AG04450 (cell line): ENCODE measurements around the gene CCDC167. TPM values are rescaled to one million over a fixed set of nuclear protein-coding genes. Genes with fewer than 3 reads are reported as not detected.

Experiments
- CTCF ChIA-PET: fragments of 300-600, 350-600 bp; formaldehyde crosslinking; extraction: SDS; loops from one replicate; lab custom pipeline; 2022; ENCODE audit warnings: antibody characterized with exemption, inconsistent platforms; lab: Charles Lee
- POLR2A ChIA-PET: fragments of 350-600 bp; formaldehyde crosslinking; extraction: SDS; loops from one replicate; lab custom pipeline; 2021; ENCODE audit warnings: antibody characterized with exemption, inconsistent platforms; lab: Yijun Ruan, JAX
- DNase-seq: peaks from one replicate; pipeline ENCODE4 v3.0.0-alpha.2; 2011; ENCODE audit warnings: low read depth, low spot score
- H3K27ac ChIP-seq: one replicate; pipeline ENCODE4 v1.5.1; 2012; ENCODE audit warnings: low read depth, low read length, control low read depth
- H3K27me3 ChIP-seq: one replicate; pipeline ENCODE4 v1.6.0; 2012; ENCODE audit warnings: low read length; ENCODE audit not compliant: control insufficient read depth, insufficient read depth
- H3K4me3 ChIP-seq: 2 replicates; pipeline ENCODE4 v1.5.1; 2011; ENCODE audit warnings: mild to moderate bottlenecking, low read depth, low read length, control low read depth
- H3K9me3 ChIP-seq: 2 replicates; pipeline ENCODE4 v1.5.1; 2012; ENCODE audit warnings: low read length; ENCODE audit not compliant: control insufficient read depth, insufficient read depth
- CTCF ChIP-seq: IDR thresholded peaks from 2 replicates; pipeline ENCODE4 v1.5.1; 2011; ENCODE audit warnings: low read depth, low read length, control low read depth, inconsistent platforms
- polyA plus RNA-seq: library from polyadenylated mRNA; depleted of rRNA; stranded (reverse); fragments of >200 nt; gene quantifications from 2 replicates; pipeline ENCODE4 v1.2.3, GENCODE V29; 2011

Gene CCDC167
- polyA plus RNA-seq, 1 experiment: 27.3 TPM

DNA sequence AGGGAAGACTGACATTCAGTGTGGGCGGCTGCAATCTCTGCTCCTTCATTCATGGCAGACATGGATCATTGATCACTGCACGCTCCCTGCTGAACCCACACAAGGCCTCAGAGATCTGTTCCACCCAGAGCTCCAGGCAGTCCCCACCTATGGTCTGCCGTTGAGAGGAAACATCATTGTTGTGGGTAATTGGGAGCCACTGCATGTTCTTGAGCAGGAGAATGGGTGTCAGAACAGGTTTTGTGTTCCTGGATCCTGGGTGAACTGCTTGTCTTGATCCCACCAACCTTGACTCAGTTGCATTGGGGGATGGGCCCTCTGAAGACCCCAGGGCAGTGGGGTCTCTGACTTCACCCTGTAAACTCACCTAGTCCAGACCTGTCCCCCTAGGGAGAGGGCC lies 23.1 kb upstream of the CCDC167 start:
- Histone ChIP-seq H3K9me3 (no peaks in the 10 kb centered on the region), H3K27ac (no peak overlapping the region), H3K27me3 (peaks cover 37% of the 10 kb centered on the region), H3K4me3 (no peak overlapping the region)
- DNase-seq: no peak
- ChIA-PET CTCF (no interaction called here), POLR2A (no interaction called here)
- no peak for TF ChIP-seq CTCF

DNA sequence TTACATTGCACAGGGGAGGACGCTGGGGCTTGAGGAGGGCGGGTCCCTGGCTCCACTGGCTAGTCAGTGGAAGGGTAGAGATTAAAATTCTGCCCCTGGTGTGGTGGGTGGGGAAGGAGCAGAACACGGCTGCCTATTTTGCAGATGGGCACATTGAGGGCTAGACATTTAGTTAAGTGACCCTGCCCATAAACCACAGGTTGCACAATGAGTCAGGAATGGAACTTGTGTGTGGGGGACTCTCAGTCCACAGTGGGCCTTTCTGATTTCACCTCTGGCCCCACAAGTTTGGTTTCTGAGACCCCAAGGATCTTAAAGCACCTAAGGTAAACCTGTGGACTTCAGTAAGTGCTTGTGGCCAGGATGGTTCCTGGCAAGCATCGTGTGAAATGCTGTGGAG lies 22.0 kb upstream of the CCDC167 start:
- H3K27ac ChIP-seq: no peak overlapping the region
- no peak overlapping the region for H3K4me3 ChIP-seq
- H3K27me3 ChIP-seq: peaks cover 35% of the 10 kb centered on the region
- no peak for TF ChIP-seq CTCF
- no peak for DNase-seq
- ChIA-PET CTCF (no interaction called here), POLR2A (no interaction called here)
- no peaks in the 10 kb centered on the region for H3K9me3 ChIP-seq

GRCh38 chr6:37520926-37521325 lies 21.2 kb upstream of the CCDC167 start:
- Histone ChIP-seq H3K27ac (no peak overlapping the region), H3K4me3 (no peak overlapping the region), H3K27me3 (peaks cover 35% of the 10 kb centered on the region), H3K9me3 (no peaks in the 10 kb centered on the region)
- ChIA-PET POLR2A (no interaction called here), CTCF (no interaction called here)
- no peak for DNase-seq
- TF ChIP-seq CTCF: no peak

- DNase-seq: no peak
- H3K4me3 ChIP-seq: no peak overlapping the region
- ChIA-PET CTCF (no interaction called here), POLR2A (no interaction called here)
- H3K27me3 ChIP-seq: peaks cover 32% of the 10 kb centered on the region
- no peak overlapping the region for H3K27ac ChIP-seq
- TF ChIP-seq CTCF: no peak
- no peaks in the 10 kb centered on the region for H3K9me3 ChIP-seq
Observed at GRCh38 chr6:37519461-37519860, 19.8 kb upstream of the CCDC167 start.

DNA sequence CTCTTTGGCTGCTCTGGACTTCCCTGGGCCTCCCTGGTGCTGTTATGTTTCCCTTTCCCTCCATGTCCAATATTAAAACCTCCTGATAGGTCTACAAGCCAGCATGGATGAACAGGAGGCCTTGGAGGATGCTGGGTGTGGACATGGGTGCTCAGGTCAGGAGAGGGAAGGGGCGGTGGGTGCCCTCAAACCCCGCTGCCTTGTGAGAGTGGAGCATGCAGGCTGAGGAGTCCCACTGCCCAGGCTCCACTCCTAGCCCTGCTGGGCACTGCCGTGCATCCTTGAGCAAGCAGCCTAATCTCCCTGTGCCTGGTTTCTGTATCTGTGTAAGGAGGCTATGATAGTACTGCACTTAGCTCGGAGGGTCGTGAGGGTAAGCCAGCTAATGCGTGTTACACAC lies 18.4 kb upstream of the CCDC167 start:
- ChIA-PET POLR2A (no interaction called here), CTCF (interaction anchor here (0.6 kb wide), 1 partner anchor 88 kb away, joined by 3 read pairs; no protein-coding TSS in a partner anchor)
- Histone ChIP-seq H3K9me3 (no peaks in the 10 kb centered on the region), H3K4me3 (no peak overlapping the region), H3K27me3 (peaks cover 40% of the 10 kb centered on the region), H3K27ac (no peak overlapping the region)
- TF ChIP-seq CTCF: no peak
- no peak for DNase-seq
